HL-60 (cell line): Measurements from ENCODE around the gene SPRED3.

Experiments used
- DNase-seq, 2 experiments: peaks; one replicate each; pipeline ENCODE4 v3.0.0-alpha.2; 2010 to 2020; ENCODE audit warnings: low read depth in 1 of 2, low spot score in 1 of 2
- H3K27ac ChIP-seq: fragments of 250-450 bp; sonication (Bioruptor Pico); replicated peaks from 2 replicates; pipeline ENCODE4 v1.5.1; 2020; ENCODE audit warnings: mild to moderate bottlenecking, moderate library complexity
- H3K27me3 ChIP-seq: fragments of 250-450 bp; sonication (Bioruptor Pico); 2 replicates; pipeline ENCODE4 v1.5.1; 2021; ENCODE audit warnings: mild to moderate bottlenecking, moderate library complexity; ENCODE audit not compliant: insufficient read depth, poor library complexity, severe bottlenecking
- H3K4me3 ChIP-seq: replicated peaks from 2 replicates; pipeline ENCODE4 v1.5.1; 2011; ENCODE audit warnings: mild to moderate bottlenecking, control low read depth, low read length; ENCODE audit not compliant: insufficient read depth
- CTCF ChIP-seq: IDR thresholded peaks from one replicate; pipeline ENCODE4 v1.5.1; 2011; ENCODE audit warnings: low read length, control low read depth, inconsistent platforms; ENCODE audit not compliant: insufficient read depth
- GABPA ChIP-seq: IDR thresholded peaks from 2 replicates; pipeline ENCODE4 v1.6.1; 2012; ENCODE audit warnings: low read depth
- POLR2AphosphoS5 ChIP-seq: IDR thresholded peaks from 2 replicates; pipeline ENCODE4 v1.6.1; 2012; ENCODE audit warnings: low read depth
- REST ChIP-seq: IDR thresholded peaks from 2 replicates; pipeline ENCODE4 v1.6.1; 2012; ENCODE audit warnings: low read depth; ENCODE audit not compliant: insufficient replicate concordance
- SPI1 ChIP-seq: IDR thresholded peaks from 2 replicates; pipeline ENCODE4 v1.6.1; 2012; ENCODE audit warnings: low read depth, mild to moderate bottlenecking, borderline replicate concordance

Gene SPRED3

DNA sequence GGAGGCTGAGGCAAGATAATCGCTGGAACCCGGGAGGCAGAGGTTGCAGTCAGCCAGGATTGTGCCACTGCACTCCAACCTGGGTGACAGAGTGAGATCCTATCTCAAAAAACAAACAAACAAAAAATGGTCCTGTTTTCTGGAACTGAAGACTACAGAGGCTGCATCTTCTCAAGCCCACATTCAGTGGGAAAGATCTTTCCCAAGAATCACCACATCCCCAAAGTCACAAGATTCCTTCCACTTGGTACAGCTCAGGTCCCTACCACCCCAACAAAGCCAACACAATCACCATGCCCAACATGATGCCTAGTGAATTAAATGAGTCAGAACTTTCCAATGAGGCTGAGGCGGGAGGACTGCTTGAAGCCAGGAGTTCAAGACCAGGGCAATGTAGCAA is 37.6 kb upstream of the SPRED3 start:
- Histone ChIP-seq H3K27ac (no peak overlapping the region), H3K4me3 (no peak overlapping the region), H3K27me3 (no peaks in the 10 kb centered on the region)
- DNase-seq, result no peak
- TF ChIP-seq SPI1 (no peak), POLR2AphosphoS5 (no peak), REST (no peak), GABPA (no peak), CTCF (no peak)

GRCh38 chr19:38351865-38352395 is 36.6 kb upstream of the SPRED3 start:
- no peak overlapping the region for H3K4me3 ChIP-seq
- no peaks in the 10 kb centered on the region for H3K27me3 ChIP-seq
- TF ChIP-seq GABPA (no peak), POLR2AphosphoS5 (no peak), CTCF (no peak), SPI1 (no peak), REST (no peak)
- DNase-seq, result no peak
- H3K27ac ChIP-seq, result no peak overlapping the region

GRCh38 chr19:38352611-38353010 is 35.9 kb upstream of the SPRED3 start:
- DNase-seq, result no peak
- no peaks in the 10 kb centered on the region for H3K27me3 ChIP-seq
- no peak overlapping the region for H3K4me3 ChIP-seq
- no peak for TF ChIP-seq GABPA
- TF ChIP-seq POLR2AphosphoS5, result no peak
- TF ChIP-seq REST, result no peak
- TF ChIP-seq CTCF, result no peak
- H3K27ac ChIP-seq, result no peak overlapping the region
